ENCODE results near the gene SEM1. TPM values are rescaled to one million over a fixed set of nuclear protein-coding genes. Genes with fewer than 3 reads are reported as not detected.

SEM1 gene
- total RNA-seq, 4 donors from 2014 or later, result 3.3 to 39.2 (median 27.8) TPM

- Histone ChIP-seq H3K36me3 (no peaks in the 10 kb centered on the region), H3K27me3 (no peaks in the 10 kb centered on the region), H3K27ac (no peak overlapping the region), H3K4me3 (no peak overlapping the region), H3K4me1 (no peaks in the 10 kb centered on the region), H3K9me3 (no peaks in the 10 kb centered on the region)
- TF ChIP-seq POLR2A (IDR thresholded peaks at IDR 0.05) (no peak), CTCF (IDR thresholded peaks at IDR 0.05) (no peak)
- intact Hi-C loops (cut with DNase I; ENCODE audit: low total_unique reads), result no loop called here
- DNase-seq, result no peak
Observed at GRCh38 chr7:96739167-96739566, 29.5 kb upstream of the SEM1 start.

- DNase-seq, result no peak
- H3K4me3 ChIP-seq, result no peak overlapping the region
- H3K4me1 ChIP-seq, result no peaks in the 10 kb centered on the region
- no peaks in the 10 kb centered on the region for H3K36me3 ChIP-seq
- H3K27ac ChIP-seq, result no peak overlapping the region
- TF ChIP-seq POLR2A (IDR thresholded peaks at IDR 0.05), result no peak
- no peak for TF ChIP-seq CTCF (IDR thresholded peaks at IDR 0.05)
- no peaks in the 10 kb centered on the region for H3K27me3 ChIP-seq
- intact Hi-C loops (cut with DNase I; ENCODE audit: low total_unique reads), result no loop called here
- H3K9me3 ChIP-seq, result no peaks in the 10 kb centered on the region
Observed at GRCh38 chr7:96738705-96739104, 29.1 kb upstream of the SEM1 start.

GRCh38 chr7:96737545-96738050 is 28.0 kb upstream of the SEM1 start:
- Histone ChIP-seq H3K9me3 (no peaks in the 10 kb centered on the region), H3K27me3 (no peaks in the 10 kb centered on the region), H3K4me3 (no peak overlapping the region), H3K36me3 (no peaks in the 10 kb centered on the region), H3K27ac (no peak overlapping the region), H3K4me1 (no peaks in the 10 kb centered on the region)
- TF ChIP-seq POLR2A (IDR thresholded peaks at IDR 0.05) (no peak), CTCF (IDR thresholded peaks at IDR 0.05) (no peak)
- no peak for DNase-seq
- intact Hi-C loops (cut with DNase I; ENCODE audit: low total_unique reads), result no loop called here

- no peak for DNase-seq
- Histone ChIP-seq H3K4me3 (no peak overlapping the region), H3K4me1 (no peaks in the 10 kb centered on the region), H3K27me3 (no peaks in the 10 kb centered on the region), H3K9me3 (no peaks in the 10 kb centered on the region), H3K36me3 (no peaks in the 10 kb centered on the region), H3K27ac (no peak overlapping the region)
- TF ChIP-seq POLR2A (IDR thresholded peaks at IDR 0.05) (no peak), CTCF (IDR thresholded peaks at IDR 0.05) (no peak)
- intact Hi-C loops (cut with DNase I; ENCODE audit: low total_unique reads), result no loop called here
Observed at GRCh38 chr7:96734343-96734742, 24.7 kb upstream of the SEM1 start.

- H3K27ac ChIP-seq, result no peak overlapping the region
- no peaks in the 10 kb centered on the region for H3K4me1 ChIP-seq
- H3K9me3 ChIP-seq, result no peaks in the 10 kb centered on the region
- intact Hi-C loops (cut with DNase I; ENCODE audit: low total_unique reads), result no loop called here
- H3K36me3 ChIP-seq, result no peaks in the 10 kb centered on the region
- H3K27me3 ChIP-seq, result no peaks in the 10 kb centered on the region
- TF ChIP-seq POLR2A (IDR thresholded peaks at IDR 0.05), result no peak
- TF ChIP-seq CTCF (IDR thresholded peaks at IDR 0.05), result no peak
- DNase-seq, result no peak
- no peak overlapping the region for H3K4me3 ChIP-seq
Observed at GRCh38 chr7:96729820-96730219, 20.2 kb upstream of the SEM1 start.

All from uterus (tissue), 4 donors.